K562 (cell line): ENCODE measurements around the gene CNKSR3.

Source experiments
- BACH1 ChIP-seq: fragments of 200-800 bp; sonication (Bioruptor generic); IDR thresholded peaks from 2 replicates; pipeline ENCODE4 v1.6.1; 2016; ENCODE audit warnings: missing genetic modification characterization, missing compliant biosample characterization
- BHLHE40 ChIP-seq: IDR thresholded peaks from 2 replicates; pipeline ENCODE4 v1.6.1; 2011; ENCODE audit warnings: low read length, improper control_type of control experiment
- DPF2 ChIP-seq: fragments of 450-650 bp; IDR thresholded peaks from 2 replicates; pipeline ENCODE4 v1.6.1; 2016
- HIVEP1 ChIP-seq: fragments of 250-450 bp; sonication (Bioruptor Pico); IDR thresholded peaks from 2 replicates; pipeline ENCODE4 v1.4.0; 2020; ENCODE audit warnings: mild to moderate bottlenecking
- KLF1 ChIP-seq: fragments of 450-650 bp; IDR thresholded peaks from 2 replicates; pipeline ENCODE4 v1.6.1; 2016; ENCODE audit warnings: missing genetic modification characterization, missing compliant biosample characterization
- MAFK ChIP-seq: IDR thresholded peaks from 2 replicates; pipeline ENCODE4 v1.6.1; 2011; ENCODE audit warnings: low read length, improper control_type of control experiment
- MXI1 ChIP-seq: IDR thresholded peaks from 2 replicates; pipeline ENCODE4 v1.6.1; 2011; ENCODE audit warnings: low read depth, mild to moderate bottlenecking, improper control_type of control experiment, low read length
- POLR2A ChIP-seq: fragments of 450-650 bp; conservative IDR thresholded peaks from 2 replicates; pipeline ENCODE4 v1.6.1; 2016
- SIRT6 ChIP-seq: IDR thresholded peaks from one replicate; pipeline ENCODE4 v1.6.1; 2012; ENCODE audit warnings: low read depth, mild to moderate bottlenecking, control low read depth, inconsistent platforms, low read length, moderate library complexity
- TAF1 ChIP-seq: IDR thresholded peaks from 2 replicates; pipeline ENCODE4 v1.6.1; 2011; ENCODE audit warnings: mild to moderate bottlenecking, low read length, moderate library complexity; ENCODE audit not compliant: insufficient read depth, control insufficient read depth, severe bottlenecking; ENCODE audit errors: extremely low read depth
- TCF7L2 ChIP-seq: fragments of 150-350 bp; IDR thresholded peaks from 2 replicates; pipeline ENCODE4 v1.6.1; 2016; ENCODE audit warnings: low read depth, mild to moderate bottlenecking, low read length, moderate library complexity
- ZNF121 ChIP-seq: sonication (generic); formaldehyde crosslinking; conservative IDR thresholded peaks from 2 replicates; pipeline ENCODE4 v1.8.0; 2022; ENCODE audit warnings: missing genetic modification reagents
- TF ChIP-seq, protein P1 (sequence below), 3 experiments: IDR thresholded peaks in 2 of 3; conservative IDR thresholded peaks in 1 of 3; 2 replicates each; pipeline ENCODE4 v1.5.1; 2011 to 2012; ENCODE audit warnings: low read length in 3 of 3, mild to moderate bottlenecking in 3 of 3, control low read depth in 2 of 3, improper control_type of control experiment in 1 of 3, inconsistent platforms in 1 of 3, low read depth in 1 of 3, mixed read lengths in 1 of 3, moderate library complexity in 1 of 3; ENCODE audit not compliant: insufficient read depth in 2 of 3

DNA sequence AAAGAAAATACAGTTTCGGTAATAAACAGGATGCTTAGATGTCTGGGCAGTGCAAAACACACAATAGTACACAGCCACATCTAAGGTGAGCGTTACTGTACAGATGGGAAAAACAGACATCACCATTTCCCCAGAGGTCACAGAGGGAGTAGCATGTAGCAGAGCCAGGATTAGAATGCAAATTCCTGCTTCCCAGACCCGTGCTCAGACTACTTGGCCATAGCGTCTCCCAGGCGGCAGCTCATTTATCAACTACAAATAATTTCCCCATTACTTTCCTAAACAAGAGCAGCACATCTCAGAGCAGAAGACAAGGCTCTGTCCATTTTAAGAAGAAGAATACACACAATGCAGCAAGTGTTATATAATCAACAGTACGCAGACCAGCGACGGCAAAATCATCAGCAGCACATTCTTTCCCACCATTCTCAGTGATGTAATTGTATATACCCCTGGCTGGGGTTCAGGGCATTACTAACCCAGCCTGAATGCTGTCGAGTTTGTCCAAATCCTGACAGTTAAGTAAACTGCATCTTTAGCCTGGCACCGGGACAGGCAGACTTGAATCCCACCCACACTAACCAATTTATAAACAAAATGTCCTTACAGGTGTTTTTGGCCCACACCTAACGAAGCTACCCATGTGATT, 61.9 kb downstream of the CNKSR3 start:
- TF ChIP-seq SIRT6 = no peak
- no peak for TF ChIP-seq TCF7L2
- TF ChIP-seq TAF1 = no peak
- no peak for TF ChIP-seq POLR2A
- no peak for TF ChIP-seq MAFK
- TF ChIP-seq, protein P1, sequence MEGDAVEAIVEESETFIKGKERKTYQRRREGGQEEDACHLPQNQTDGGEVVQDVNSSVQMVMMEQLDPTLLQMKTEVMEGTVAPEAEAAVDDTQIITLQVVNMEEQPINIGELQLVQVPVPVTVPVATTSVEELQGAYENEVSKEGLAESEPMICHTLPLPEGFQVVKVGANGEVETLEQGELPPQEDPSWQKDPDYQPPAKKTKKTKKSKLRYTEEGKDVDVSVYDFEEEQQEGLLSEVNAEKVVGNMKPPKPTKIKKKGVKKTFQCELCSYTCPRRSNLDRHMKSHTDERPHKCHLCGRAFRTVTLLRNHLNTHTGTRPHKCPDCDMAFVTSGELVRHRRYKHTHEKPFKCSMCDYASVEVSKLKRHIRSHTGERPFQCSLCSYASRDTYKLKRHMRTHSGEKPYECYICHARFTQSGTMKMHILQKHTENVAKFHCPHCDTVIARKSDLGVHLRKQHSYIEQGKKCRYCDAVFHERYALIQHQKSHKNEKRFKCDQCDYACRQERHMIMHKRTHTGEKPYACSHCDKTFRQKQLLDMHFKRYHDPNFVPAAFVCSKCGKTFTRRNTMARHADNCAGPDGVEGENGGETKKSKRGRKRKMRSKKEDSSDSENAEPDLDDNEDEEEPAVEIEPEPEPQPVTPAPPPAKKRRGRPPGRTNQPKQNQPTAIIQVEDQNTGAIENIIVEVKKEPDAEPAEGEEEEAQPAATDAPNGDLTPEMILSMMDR (IDR thresholded peaks at IDR 0.05 in 2 of 3, conservative IDR thresholded peaks at IDR 0.05 in 1 of 3; ENCODE audit: insufficient read depth in 2 of 3, low read depth in 1 of 3, low read length in 3 of 3) = no peak
- no peak for TF ChIP-seq ZNF121
- no peak for TF ChIP-seq BACH1 (tag)
- TF ChIP-seq MXI1 = no peak
- TF ChIP-seq DPF2 = no peak
- TF ChIP-seq KLF1 (tag) = no peak
- TF ChIP-seq HIVEP1 (CRISPR knock-in tag) = no peak
- no peak for TF ChIP-seq BHLHE40
